HG02610 (cell line): ENCODE results near the gene AQP5.

Experiments used
- ATAC-seq: cut with Tn5 transposase; IDR thresholded peaks from one replicate; pipeline ENCODE4 v1.9.1; 2021; ENCODE audit warnings: mild to moderate bottlenecking, moderate library complexity; ENCODE audit not compliant: unreplicated experiment

Gene AQP5

GRCh38 chr12:49932023-49932422 lies 29.6 kb upstream of the AQP5 start:
- ATAC-seq, result no peak

DNA sequence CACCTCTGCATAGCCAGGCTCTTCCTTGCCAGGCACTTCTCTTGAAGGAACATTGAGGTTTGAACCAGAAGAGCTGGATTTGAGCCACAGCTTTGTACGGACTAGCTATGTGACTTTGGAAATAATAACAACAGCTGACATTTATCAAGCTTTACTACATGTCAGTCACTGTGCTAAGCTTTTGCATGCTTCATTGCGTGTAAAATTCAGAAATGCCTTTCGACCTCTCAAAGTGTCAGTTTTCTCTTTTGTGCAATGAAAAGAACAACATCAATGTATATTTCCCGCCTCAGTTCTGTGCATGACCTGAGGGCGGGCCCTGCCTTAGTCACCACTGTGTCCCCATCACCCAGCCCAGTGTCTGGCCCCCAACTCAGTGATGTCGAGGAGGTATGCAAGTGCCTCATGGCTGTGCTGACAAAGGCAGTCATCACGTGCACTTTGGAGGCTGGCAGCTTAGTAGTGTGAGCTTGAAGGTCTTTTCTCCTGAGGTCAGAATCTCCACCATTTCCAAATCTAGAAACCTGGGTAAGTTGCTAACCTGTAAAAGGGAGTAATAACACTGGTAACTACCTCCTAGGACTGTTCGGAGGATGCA lies 29.0 kb upstream of the AQP5 start:
- no peak for ATAC-seq

DNA sequence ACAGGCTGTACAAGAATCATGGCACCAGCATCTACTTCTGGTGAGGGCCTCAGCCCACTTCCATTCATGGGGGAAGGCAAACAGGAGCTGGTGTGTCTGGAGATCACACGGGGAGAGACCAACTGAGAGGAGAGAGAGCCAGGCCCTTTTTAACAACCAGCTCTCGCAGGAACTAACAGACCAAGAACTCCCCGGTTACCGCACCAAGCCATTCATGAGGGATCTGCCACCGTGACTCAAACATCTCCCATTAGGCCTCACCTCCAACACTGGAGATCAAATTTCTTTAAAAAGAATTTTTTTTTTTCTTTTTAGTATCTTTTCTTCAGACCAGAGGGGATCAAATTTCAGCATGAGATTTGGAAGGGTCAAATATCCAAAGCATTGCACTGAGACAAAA lies 27.9 kb upstream of the AQP5 start:
- ATAC-seq, result no peak

GRCh38 chr12:49934505-49934904 lies 27.2 kb upstream of the AQP5 start:
- ATAC-seq, result no peak

- ATAC-seq, result no peak
Measured at GRCh38 chr12:49936925-49937324, 24.7 kb upstream of the AQP5 start.

- no peak for ATAC-seq
Measured at GRCh38 chr12:49937639-49938300, 23.9 kb upstream of the AQP5 start.

DNA sequence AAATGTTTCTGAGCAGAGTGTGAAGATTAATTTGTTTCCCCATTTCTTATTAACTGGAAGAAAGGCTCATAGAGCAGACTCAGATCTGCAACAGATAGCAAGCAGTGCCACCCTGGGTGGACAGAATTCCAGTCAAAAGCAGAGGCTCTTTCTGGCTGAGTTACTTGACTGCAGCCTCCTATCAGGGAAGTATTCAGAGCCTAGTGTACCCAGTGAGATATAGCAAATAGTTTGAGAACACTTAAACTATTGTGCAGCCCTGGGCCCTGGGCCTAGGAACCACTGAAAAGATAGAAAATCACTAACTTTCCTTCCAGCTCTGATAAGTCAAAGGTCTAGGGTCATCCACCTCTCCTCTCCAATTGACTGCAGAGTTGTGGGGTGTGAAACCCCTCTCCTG lies 22.4 kb upstream of the AQP5 start:
- ATAC-seq, result no peak

DNA sequence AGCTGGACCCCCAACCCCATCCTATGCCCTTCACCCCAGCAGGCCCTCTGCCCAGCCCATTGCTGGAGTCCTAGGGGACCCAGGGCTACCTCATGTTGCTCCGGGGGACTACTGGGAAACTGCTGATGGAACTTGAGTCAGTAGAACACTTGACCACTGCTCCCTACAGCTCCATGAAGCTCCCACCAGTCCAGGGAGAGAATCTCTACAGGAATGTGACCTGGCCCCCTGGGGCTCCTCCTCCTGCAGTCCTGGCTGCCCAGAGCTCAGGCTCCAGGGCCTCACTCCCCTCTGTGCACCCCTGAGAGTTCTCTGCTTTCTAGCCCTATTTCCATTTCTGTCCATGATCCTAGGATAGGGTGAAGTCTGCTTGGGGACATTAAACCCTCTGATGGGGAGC lies 22.0 kb upstream of the AQP5 start:
- ATAC-seq, result no peak

DNA sequence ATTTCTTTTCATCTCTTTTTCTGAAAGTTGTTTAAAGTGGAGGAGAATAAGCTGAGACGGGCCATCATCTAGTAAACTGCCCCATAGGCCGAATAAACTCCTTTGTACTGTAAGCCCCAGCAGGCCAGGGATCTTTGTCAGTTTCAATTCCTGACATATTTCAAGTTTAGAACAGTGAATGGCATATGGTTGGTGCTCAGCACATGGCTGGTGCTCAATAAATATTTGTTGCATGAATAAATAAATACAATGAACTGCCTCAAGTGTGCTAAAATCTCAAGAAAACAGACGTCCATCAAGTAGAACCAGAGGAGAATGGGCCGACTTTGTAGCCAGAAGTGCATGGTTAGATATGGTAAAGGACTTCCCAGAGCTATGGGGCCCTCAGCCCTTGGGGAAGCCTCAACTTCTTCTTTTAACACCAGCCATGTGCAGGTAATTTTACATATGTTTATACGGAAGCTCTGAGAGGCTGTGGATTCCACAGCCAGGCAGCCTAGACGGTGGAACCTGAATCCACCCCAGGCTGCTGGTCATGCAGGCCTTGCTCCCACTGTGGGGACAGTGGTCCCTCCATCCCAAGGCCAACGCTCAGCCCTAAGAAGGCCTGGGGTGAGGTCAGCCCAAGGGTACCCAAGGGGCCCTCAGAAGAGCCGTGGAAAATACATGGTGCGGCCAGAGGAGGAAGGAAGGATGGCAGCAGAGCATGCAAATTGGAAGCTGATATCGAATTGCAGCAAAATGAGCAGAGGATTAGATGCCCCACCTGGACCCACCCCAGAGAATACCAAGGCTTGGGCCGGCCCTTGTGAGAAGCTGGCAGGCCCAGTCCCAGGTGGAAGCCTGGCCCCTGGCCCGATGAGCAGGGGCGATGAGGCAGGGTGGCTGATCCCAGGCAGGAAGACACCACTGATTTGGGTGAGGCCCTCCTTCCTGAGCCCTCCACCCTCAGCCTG lies 19.8 kb upstream of the AQP5 start:
- ATAC-seq, result no peak

DNA sequence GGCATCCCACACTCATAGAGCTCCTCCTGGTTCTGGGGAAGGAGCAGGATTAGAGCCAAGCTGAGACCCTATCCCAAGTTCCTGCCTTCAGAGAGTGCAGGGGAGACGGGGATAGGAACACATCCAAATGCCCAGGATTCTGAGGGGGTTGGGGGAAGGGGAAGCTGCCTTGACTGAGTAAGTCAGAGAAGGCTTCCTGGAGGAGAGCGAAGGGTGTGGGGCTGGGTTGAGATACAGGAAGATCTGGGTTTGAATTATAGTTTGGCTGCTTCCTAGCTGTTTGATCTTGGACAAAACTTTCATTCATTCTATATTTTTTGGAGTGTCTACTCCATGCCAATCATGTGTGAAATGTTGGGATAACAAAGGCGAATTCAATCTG lies 19.2 kb upstream of the AQP5 start:
- no peak for ATAC-seq

DNA sequence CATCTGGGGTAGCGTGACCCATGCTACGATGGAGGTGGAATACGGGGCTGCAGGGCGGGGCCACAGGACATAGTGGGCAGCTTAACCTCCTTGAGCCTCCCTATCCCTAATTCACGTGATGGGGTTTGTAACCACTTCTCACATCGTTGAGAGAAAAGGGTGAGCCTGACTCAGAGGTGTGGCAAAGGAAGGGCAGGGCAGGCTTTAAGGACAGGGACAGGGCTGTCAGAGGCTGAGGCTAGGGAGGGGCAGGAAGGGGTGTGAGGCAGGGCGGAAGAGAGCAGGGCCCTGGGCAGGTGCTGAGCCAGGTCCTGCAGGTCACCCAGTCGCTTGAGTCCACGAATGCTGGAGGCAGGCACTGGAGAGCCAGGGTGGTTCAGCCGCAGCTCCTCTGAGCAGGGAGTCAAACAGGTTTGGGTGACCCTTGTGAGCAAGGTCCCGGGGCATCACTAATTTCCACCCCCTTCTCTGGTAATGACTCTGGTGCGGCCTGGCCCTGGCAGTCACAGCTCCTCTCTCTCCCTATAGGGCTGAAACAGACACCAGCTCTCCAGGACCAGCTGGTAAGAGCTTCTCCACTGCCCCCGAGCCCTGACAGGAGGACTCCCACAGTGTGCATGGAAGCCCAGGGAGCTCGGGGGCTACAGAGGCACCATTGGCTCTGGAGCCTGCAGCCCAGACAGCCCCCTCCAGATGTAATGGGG lies 18.6 kb upstream of the AQP5 start:
- no peak for ATAC-seq

DNA sequence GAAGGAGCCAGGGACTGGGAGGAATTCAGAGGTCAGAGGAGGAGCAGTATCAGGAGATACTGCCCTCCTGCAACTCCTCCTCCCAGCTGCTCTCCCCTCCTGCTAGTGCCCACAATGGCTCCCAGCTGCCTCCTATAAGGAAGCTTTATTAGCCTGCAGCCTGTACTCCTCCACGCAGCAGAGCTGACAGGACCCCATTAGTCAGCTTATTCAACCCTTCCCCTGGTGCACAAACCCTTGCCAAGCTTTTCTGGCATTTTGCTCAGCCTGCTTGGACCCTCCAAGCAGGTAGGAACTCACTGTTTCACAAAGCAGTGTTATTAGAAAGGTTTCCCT lies 18.1 kb upstream of the AQP5 start:
- ATAC-seq, result no peak

DNA sequence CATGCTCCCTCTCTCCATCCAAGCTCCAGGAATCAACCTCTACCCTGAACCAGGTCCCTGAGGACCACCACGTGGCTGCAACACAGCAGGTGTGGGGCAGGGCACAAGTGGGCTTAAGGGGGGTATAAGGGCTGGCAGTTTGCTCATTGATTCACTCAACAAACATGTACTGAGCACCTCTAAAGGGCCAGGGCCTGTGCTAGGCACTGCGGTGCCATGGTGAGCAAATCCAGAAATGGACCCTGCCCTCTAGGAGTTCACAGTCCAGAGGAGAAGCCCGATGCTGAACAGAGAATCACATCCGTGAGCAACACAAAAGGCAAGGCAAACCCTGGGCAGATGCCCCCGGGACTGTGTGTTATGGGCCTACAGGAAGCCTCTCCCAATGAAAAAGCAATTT lies 17.6 kb upstream of the AQP5 start:
- no peak for ATAC-seq

DNA sequence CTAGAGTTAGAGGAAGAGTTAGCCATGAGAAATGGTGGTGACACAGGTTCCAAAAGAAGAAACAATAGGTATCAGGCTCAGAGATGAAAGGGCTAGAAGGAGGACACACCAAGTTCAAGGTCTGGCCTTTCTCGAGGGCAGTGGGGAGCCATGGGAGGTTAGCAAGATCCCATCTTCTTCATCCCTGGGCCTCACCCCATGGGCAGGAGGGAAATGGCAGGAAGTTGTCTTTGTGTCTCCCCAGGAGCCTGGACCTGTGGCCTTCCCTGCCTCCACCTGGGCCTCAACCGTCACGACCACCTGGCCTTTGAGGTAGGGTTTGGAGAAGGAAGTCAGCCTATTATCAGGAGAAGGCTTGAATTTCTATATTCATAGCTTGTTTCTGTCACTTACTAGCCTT lies 17.0 kb upstream of the AQP5 start:
- no peak for ATAC-seq

- ATAC-seq, result peak; percentile 79
Measured at GRCh38 chr12:49945394-49946080, 16.1 kb upstream of the AQP5 start.

DNA sequence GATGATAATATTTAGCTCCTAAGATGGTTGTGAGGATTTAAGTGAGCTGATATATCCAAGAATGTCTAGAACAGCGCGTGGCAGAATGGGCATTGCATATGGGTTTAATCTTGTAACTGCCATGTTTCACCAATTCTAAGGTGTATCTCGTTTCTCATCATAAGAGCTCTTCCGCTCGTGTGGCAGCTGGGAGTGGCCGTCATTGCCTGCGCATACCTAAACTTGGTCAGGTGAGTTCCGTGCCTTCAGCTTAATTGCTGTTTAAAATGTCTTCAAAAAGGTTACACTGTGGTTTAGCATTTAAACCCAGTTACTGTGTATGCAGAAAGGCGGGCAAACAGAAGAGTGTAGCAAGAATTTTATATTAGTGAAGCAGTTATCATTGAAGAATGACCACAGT lies 15.6 kb upstream of the AQP5 start:
- no peak for ATAC-seq

DNA sequence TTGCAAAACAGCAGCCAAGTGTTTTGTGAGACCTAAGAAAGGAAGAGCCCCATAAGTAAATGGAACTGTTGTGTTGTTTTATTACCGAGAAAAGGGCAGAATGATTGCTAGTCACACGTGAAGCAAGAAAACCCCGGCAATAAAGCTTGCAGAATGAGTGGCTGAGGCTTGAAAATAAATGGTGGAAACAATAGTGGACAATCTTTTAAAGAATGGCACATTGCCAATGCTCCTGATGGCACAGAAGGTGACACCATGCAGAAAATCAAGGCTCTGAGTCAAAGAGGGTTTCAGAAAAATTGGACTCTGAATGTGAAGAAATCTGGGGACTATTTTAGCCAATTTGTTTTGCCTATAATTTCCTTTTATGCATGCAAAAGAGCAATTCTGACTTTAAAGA lies 15.2 kb upstream of the AQP5 start:
- no peak for ATAC-seq

- ATAC-seq, result no peak
Measured at GRCh38 chr12:49947593-49948226, 14.0 kb upstream of the AQP5 start.

- no peak for ATAC-seq
Measured at GRCh38 chr12:49948866-49949845, 12.5 kb upstream of the AQP5 start.
